Uterus (tissue), 4 donors: ENCODE results near the gene PRIM2. TPM values are rescaled to one million over a fixed set of nuclear protein-coding genes. Genes with fewer than 3 reads are reported as not detected.
"Not testable (repeated sequence)": the region's sequence is repeated elsewhere in the genome, so short reads cannot be mapped to it uniquely, and the experiment has no call there.

Experiments
- DNase-seq, 2 donors: peaks; one replicate each; pipeline ENCODE4 v3.0.0-alpha.2; 2019 to 2020
- H3K27ac ChIP-seq, 2 donors: fragments of 200-600 bp; sonication (generic); 1 replicate in 1 of 2; 2 replicates in 1 of 2; pipeline ENCODE4 v1.5.1; 2016 to 2018
- H3K27me3 ChIP-seq, 2 donors: fragments of 200-600 bp; sonication (generic); one replicate each; pipeline ENCODE4 v1.5.1; 2018 to 2019; ENCODE audit warnings: control low read depth in 1 of 2
- H3K36me3 ChIP-seq, 2 donors: fragments of 200-600 bp; sonication (generic); one replicate each; pipeline ENCODE4 v1.5.1; 2019; ENCODE audit warnings: control low read depth in 1 of 2
- H3K4me1 ChIP-seq, 2 donors: fragments of 200-600 bp; sonication (generic); one replicate each; pipeline ENCODE4 v1.5.1; 2018 to 2019; ENCODE audit warnings: control low read depth in 1 of 2
- H3K4me3 ChIP-seq, 2 donors: fragments of 200-600 bp; sonication (generic); 1 replicate in 1 of 2; 2 replicates in 1 of 2; pipeline ENCODE4 v1.5.1; 2018 to 2019; ENCODE audit warnings: mild to moderate bottlenecking in 1 of 2
- H3K9me3 ChIP-seq, 2 donors: fragments of 200-600 bp; sonication (generic); one replicate each; pipeline ENCODE4 v1.5.1; 2019; ENCODE audit warnings: control low read depth in 1 of 2
- POLR2A ChIP-seq, 2 donors: fragments of 450-650 bp; IDR thresholded peaks; one replicate each; pipeline ENCODE4 v1.6.1; 2016; ENCODE audit warnings: antibody characterized with exemption in 2 of 2, mild to moderate bottlenecking in 1 of 2, moderate library complexity in 1 of 2
- intact Hi-C: fragments of 100-400 bp; cut with DNase I; formaldehyde crosslinking; loops from one replicate; pipeline ENCODE4 v1.15.1; 2023; ENCODE audit warnings: low total_unique reads
- total RNA-seq, 4 donors: library from RNA; depleted of rRNA in 3 of 4; stranded (reverse); fragments of >200 nt in 3 of 4; gene quantifications; one replicate each; pipeline versions ENCODE4 v1.1.0 to v1.2.4, GENCODE V29; 2014 to 2023
- TF ChIP-seq, protein P1 (sequence below), 4 experiments: fragments of 200-600 bp in 2 of 4; fragments of 450-650 bp in 2 of 4; sonication (generic) in 2 of 4; IDR thresholded peaks; one replicate each; pipeline ENCODE4 v1.5.1; 2016 to 2019; ENCODE audit warnings: antibody characterized with exemption in 4 of 4, mild to moderate bottlenecking in 2 of 4, moderate library complexity in 1 of 4
- donor health status: DM: yes; HTN: yes; CAD: no.

The PRIM2 gene, protein sequence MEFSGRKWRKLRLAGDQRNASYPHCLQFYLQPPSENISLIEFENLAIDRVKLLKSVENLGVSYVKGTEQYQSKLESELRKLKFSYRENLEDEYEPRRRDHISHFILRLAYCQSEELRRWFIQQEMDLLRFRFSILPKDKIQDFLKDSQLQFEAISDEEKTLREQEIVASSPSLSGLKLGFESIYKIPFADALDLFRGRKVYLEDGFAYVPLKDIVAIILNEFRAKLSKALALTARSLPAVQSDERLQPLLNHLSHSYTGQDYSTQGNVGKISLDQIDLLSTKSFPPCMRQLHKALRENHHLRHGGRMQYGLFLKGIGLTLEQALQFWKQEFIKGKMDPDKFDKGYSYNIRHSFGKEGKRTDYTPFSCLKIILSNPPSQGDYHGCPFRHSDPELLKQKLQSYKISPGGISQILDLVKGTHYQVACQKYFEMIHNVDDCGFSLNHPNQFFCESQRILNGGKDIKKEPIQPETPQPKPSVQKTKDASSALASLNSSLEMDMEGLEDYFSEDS
- total RNA-seq: 10 to 100 TPM in 3 of 4 donors, 1 to 10 TPM in 1; 2.4 to 46.9 (median 23.1) TPM

DNA sequence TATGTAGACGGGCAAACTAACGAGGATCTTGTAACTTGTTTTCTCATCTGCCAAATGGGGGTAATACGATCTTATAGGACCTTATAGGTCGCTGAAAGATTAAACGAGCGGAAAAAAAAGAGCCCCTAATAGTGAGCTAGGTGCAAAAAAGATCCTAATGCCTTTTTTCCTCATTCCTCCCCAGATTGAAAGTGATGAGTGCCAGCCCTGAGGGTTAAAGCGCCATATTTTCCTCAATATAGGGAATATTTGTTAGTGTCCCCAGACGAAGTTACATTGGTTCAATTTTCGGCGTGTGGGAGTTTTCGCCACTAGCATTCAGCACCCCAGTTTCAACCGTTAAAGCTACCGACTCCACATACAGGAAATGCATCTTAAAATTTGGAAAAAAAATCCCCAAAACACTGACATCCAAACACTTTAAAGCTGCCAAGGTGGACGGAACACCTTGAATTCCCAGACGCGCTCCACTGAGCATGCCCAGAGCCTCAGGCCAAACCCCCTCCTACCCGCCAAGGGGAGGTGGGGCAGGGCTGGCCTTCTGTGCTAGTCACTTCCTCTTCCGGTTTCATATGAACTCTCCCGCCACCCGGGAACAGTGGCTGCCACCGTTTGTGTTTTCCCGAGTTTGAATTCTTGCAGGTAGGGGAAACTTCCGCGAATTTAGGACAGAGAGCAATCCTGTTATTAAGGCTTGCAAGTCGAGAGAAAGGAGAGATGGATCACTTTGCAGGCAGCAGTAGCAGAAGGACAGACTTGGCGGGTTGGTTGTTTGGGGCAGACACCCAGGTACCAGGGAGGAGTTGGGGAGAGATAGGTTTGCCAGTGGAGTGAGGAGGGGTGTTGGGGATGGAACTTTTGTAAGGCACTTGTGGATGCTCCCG, at the start of gene PRIM2:
Gene PRIM2, plus strand, starts transcription at position 571 of the 884 bp plus-strand sequence. CDS start 816 bp downstream, outside the sequence.
- Histone ChIP-seq H3K9me3 (no peaks in the 10 kb centered on the region), H3K36me3 (no peaks in the 10 kb centered on the region), H3K27ac (peak within 1 kb of the TSS; percentile 89), H3K4me3 (peak within 1 kb of the TSS; percentile 53 to 62), H3K4me1 (no peaks in the 10 kb centered on the region), H3K27me3 (no peaks in the 10 kb centered on the region)
- intact Hi-C loops: loop anchor here (10.0 kb wide), 1 partner anchor 143 kb away; the partner anchor contains the start of gene BAG2
- peak; percentile 38 to 64 for TF ChIP-seq POLR2A (IDR thresholded peaks at IDR 0.05)
- TF ChIP-seq, protein P1, sequence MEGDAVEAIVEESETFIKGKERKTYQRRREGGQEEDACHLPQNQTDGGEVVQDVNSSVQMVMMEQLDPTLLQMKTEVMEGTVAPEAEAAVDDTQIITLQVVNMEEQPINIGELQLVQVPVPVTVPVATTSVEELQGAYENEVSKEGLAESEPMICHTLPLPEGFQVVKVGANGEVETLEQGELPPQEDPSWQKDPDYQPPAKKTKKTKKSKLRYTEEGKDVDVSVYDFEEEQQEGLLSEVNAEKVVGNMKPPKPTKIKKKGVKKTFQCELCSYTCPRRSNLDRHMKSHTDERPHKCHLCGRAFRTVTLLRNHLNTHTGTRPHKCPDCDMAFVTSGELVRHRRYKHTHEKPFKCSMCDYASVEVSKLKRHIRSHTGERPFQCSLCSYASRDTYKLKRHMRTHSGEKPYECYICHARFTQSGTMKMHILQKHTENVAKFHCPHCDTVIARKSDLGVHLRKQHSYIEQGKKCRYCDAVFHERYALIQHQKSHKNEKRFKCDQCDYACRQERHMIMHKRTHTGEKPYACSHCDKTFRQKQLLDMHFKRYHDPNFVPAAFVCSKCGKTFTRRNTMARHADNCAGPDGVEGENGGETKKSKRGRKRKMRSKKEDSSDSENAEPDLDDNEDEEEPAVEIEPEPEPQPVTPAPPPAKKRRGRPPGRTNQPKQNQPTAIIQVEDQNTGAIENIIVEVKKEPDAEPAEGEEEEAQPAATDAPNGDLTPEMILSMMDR (IDR thresholded peaks at IDR 0.05): peak in 2 of 4 experiments; percentile 30 to 32
- DNase-seq: peak; percentile 79 to 85

- intact Hi-C loops: no loop called here
- TF ChIP-seq, protein P1 (IDR thresholded peaks at IDR 0.05): peak in 1 of 4 experiments; percentile 28
- no peak for TF ChIP-seq POLR2A (IDR thresholded peaks at IDR 0.05)
- no peaks in the 10 kb centered on the region for H3K27me3 ChIP-seq
- peak overlapping the region; percentile 29 to 99 for H3K27ac ChIP-seq
- no peak for DNase-seq
- no peaks in the 10 kb centered on the region for H3K9me3 ChIP-seq
- no peak overlapping the region for H3K4me3 ChIP-seq
- no peaks in the 10 kb centered on the region for H3K36me3 ChIP-seq
- peaks cover 0 to 5% of the 10 kb centered on the region in 2 donors for H3K4me1 ChIP-seq
Observed at GRCh38 chr6:57268294-57268640, 49.2 kb upstream of the PRIM2 start.

DNA sequence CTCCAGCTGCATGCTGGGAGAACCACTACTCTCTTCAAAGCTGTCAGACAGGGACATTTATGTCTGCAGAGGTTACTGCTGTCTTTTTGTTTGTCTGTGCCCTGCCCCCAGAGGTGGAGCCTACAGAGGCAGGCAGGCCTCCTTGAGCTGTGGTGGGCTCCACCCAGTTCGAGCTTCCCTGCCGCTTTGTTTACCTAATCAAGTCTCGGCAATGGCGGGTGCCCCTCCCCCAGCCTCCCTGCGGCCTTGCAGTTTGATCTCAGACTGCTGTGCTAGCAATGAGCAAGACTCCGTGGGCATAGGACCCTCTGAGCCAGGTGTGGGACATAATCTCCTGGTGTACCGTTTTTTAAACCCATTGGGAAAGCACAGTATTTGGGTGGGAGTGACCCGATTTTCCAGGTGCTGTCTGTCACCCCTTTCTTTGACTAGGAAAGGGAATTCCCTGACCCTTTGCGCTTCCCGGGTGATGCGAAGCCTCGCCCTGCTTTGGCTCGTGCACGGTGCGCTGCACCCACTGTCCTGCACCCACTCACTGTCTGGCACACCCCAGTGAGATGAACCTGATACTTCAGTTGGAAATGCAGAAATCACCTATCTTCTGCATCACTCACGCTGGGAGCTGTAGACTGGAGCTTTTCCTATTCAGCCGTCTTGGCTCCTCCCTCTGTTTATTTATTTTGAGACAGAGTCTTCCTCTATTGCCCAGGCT, 43.2 kb upstream of the PRIM2 start:
- intact Hi-C loops, DNase-seq, H3K36me3 ChIP-seq, H3K4me1 ChIP-seq, H3K4me3 ChIP-seq, H3K9me3 ChIP-seq, H3K27me3 ChIP-seq, H3K27ac ChIP-seq: not testable (repeated sequence)

GRCh38 chr6:57275384-57275783, 42.0 kb upstream of the PRIM2 start:
- no peaks in the 10 kb centered on the region for H3K27me3 ChIP-seq
- H3K27ac ChIP-seq: no peak overlapping the region
- intact Hi-C loops: no loop called here
- no peaks in the 10 kb centered on the region for H3K4me1 ChIP-seq
- H3K4me3 ChIP-seq: no peak overlapping the region
- no peaks in the 10 kb centered on the region for H3K36me3 ChIP-seq
- no peaks in the 10 kb centered on the region for H3K9me3 ChIP-seq
- no peak for DNase-seq
- no peak for TF ChIP-seq POLR2A (IDR thresholded peaks at IDR 0.05)
- TF ChIP-seq, protein P1 (IDR thresholded peaks at IDR 0.05): no peak

DNA sequence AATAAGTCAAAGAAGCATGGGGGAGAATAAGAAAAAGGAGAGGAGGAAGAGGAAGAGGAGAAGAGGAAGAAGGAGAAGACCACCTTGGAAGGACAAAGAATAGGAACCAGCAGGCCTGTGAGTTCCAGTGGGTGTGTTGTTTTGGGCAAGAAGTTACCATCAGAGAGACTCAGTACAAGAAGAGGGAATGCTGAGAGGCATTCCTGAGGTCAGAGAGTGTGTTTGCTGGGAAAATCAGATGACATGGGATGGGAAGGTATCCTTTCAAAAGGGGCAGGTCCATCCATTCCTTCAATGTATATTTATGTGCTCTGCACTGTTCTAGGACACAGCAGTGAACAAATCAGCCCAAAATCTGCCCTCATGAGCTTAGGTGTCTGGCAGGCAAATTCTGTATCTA, 40.5 kb upstream of the PRIM2 start:
- no peak overlapping the region for H3K4me3 ChIP-seq
- no peak for TF ChIP-seq POLR2A (IDR thresholded peaks at IDR 0.05)
- TF ChIP-seq, protein P1 (IDR thresholded peaks at IDR 0.05): no peak
- no peaks in the 10 kb centered on the region for H3K9me3 ChIP-seq
- H3K36me3 ChIP-seq: no peaks in the 10 kb centered on the region
- intact Hi-C loops: no loop called here
- H3K27me3 ChIP-seq: no peaks in the 10 kb centered on the region
- H3K27ac ChIP-seq: no peak overlapping the region
- no peaks in the 10 kb centered on the region for H3K4me1 ChIP-seq
- DNase-seq: no peak
